Activated naive CD4-positive, alpha-beta T cell treated with anti-CD3 and anti-CD28 coated beads, Interleukin-2, amount 10 ng/mL, durations not matched to agents 7 days and 5 days (primary cell): ENCODE data around the gene CARM1.

Experiments
- CTCF ChIA-PET: fragments of 350-600 bp; sonication (Branson Sonifier 250); formaldehyde crosslinking; loops from one replicate; lab custom pipeline; 2021; ENCODE audit warnings: antibody characterized with exemption; lab: Charles Lee
- DNase-seq: peaks from one replicate; pipeline ENCODE4 v3.0.0-alpha.2; 2020
- H3K27ac Mint-ChIP-seq: one replicate; pipeline ENCODE4 v1.8.0; 2021; ENCODE audit warnings: mild to moderate bottlenecking, moderate library complexity, mixed read lengths
- H3K27me3 Mint-ChIP-seq: one replicate; pipeline ENCODE4 v1.8.0; 2021; ENCODE audit warnings: mild to moderate bottlenecking, mixed read lengths
- H3K36me3 Mint-ChIP-seq: one replicate; pipeline ENCODE4 v1.8.0; 2021; ENCODE audit warnings: mixed read lengths
- H3K4me1 Mint-ChIP-seq: one replicate; pipeline ENCODE4 v1.8.0; 2021; ENCODE audit warnings: mixed read lengths
- H3K4me3 Mint-ChIP-seq: one replicate; pipeline ENCODE4 v1.8.0; 2021; ENCODE audit warnings: mild to moderate bottlenecking, moderate library complexity, mixed read lengths
- H3K9me3 Mint-ChIP-seq: one replicate; pipeline ENCODE4 v1.8.0; 2021; ENCODE audit warnings: mixed read lengths

The CARM1 gene

GRCh38 chr19:10915130-10916091 is 44.1 kb downstream of the CARM1 start:
- CTCF ChIA-PET, result no interaction called here
- H3K27me3 Mint-ChIP-seq, result no peaks in the 10 kb centered on the region
- DNase-seq, result no peak
- H3K27ac Mint-ChIP-seq, result no peak overlapping the region
- H3K4me1 Mint-ChIP-seq, result no peaks in the 10 kb centered on the region
- peaks cover 12% of the 10 kb centered on the region for H3K36me3 Mint-ChIP-seq
- no peaks in the 10 kb centered on the region for H3K9me3 Mint-ChIP-seq
- H3K4me3 Mint-ChIP-seq, result no peak overlapping the region

GRCh38 chr19:10916602-10917001 is 45.2 kb downstream of the CARM1 start:
- DNase-seq, result no peak
- CTCF ChIA-PET, result no interaction called here
- H3K9me3 Mint-ChIP-seq, result no peaks in the 10 kb centered on the region
- no peaks in the 10 kb centered on the region for H3K27me3 Mint-ChIP-seq
- no peak overlapping the region for H3K27ac Mint-ChIP-seq
- H3K4me1 Mint-ChIP-seq, result no peaks in the 10 kb centered on the region
- H3K36me3 Mint-ChIP-seq, result peaks cover 16% of the 10 kb centered on the region
- H3K4me3 Mint-ChIP-seq, result no peak overlapping the region

GRCh38 chr19:10918359-10918758 is 47.0 kb downstream of the CARM1 start:
- Mint-ChIP-seq H3K4me3 (no peak overlapping the region), H3K4me1 (no peaks in the 10 kb centered on the region), H3K27ac (no peak overlapping the region), H3K27me3 (no peaks in the 10 kb centered on the region), H3K9me3 (no peaks in the 10 kb centered on the region), H3K36me3 (peaks cover 13% of the 10 kb centered on the region)
- no peak for DNase-seq
- CTCF ChIA-PET, result interaction anchor here (0.6 kb wide), 1 partner anchor 8 kb away, joined by 3 read pairs; no protein-coding TSS in a partner anchor

- no peak for DNase-seq
- CTCF ChIA-PET, result no interaction called here
- Mint-ChIP-seq H3K36me3 (peaks cover 17% of the 10 kb centered on the region), H3K4me1 (no peaks in the 10 kb centered on the region), H3K27me3 (no peaks in the 10 kb centered on the region), H3K4me3 (no peak overlapping the region), H3K27ac (no peak overlapping the region), H3K9me3 (no peaks in the 10 kb centered on the region)
These were observed 48.3 kb downstream of the CARM1 start for GRCh38 chr19:10919352-10920287.

- no peak overlapping the region for H3K4me3 Mint-ChIP-seq
- no peaks in the 10 kb centered on the region for H3K4me1 Mint-ChIP-seq
- no peaks in the 10 kb centered on the region for H3K27me3 Mint-ChIP-seq
- H3K36me3 Mint-ChIP-seq, result peaks cover 19% of the 10 kb centered on the region
- CTCF ChIA-PET, result no interaction called here
- no peak for DNase-seq
- no peak overlapping the region for H3K27ac Mint-ChIP-seq
- no peaks in the 10 kb centered on the region for H3K9me3 Mint-ChIP-seq
These were observed 48.9 kb downstream of the CARM1 start for GRCh38 chr19:10920288-10920655.

GRCh38 chr19:10920781-10921180 is 49.4 kb downstream of the CARM1 start:
- no peak overlapping the region for H3K4me3 Mint-ChIP-seq

GRCh38 chr19:10921199-10921909 is 50.0 kb downstream of the CARM1 start:
- DNase-seq, result no peak
- Mint-ChIP-seq H3K27ac (no peak overlapping the region), H3K4me3 (no peak overlapping the region)

More at GRCh38 chr19:10920781-10921180, 49.4 kb downstream of the CARM1 start:
- CTCF ChIA-PET, result no interaction called here
- H3K27ac Mint-ChIP-seq, result no peak overlapping the region
- H3K4me1 Mint-ChIP-seq, result no peaks in the 10 kb centered on the region
- no peak for DNase-seq
- peaks cover 20% of the 10 kb centered on the region for H3K36me3 Mint-ChIP-seq
- no peaks in the 10 kb centered on the region for H3K27me3 Mint-ChIP-seq
- no peaks in the 10 kb centered on the region for H3K9me3 Mint-ChIP-seq

GRCh38 chr19:10921910-10922637 is 50.7 kb downstream of the CARM1 start:
- peaks cover 20% of the 10 kb centered on the region for H3K36me3 Mint-ChIP-seq
- CTCF ChIA-PET, result interaction anchor here (2.0 kb wide), 1 partner anchor 15 kb away, joined by 7 read pairs; no protein-coding TSS in a partner anchor
- no peaks in the 10 kb centered on the region for H3K9me3 Mint-ChIP-seq
- H3K4me3 Mint-ChIP-seq, result no peak overlapping the region
- no peak overlapping the region for H3K27ac Mint-ChIP-seq
- DNase-seq, result no peak
- H3K27me3 Mint-ChIP-seq, result no peaks in the 10 kb centered on the region
- H3K4me1 Mint-ChIP-seq, result peaks cover 1% of the 10 kb centered on the region

More at GRCh38 chr19:10921199-10921909, 50.0 kb downstream of the CARM1 start:
- Mint-ChIP-seq H3K4me1 (no peaks in the 10 kb centered on the region), H3K36me3 (peaks cover 20% of the 10 kb centered on the region), H3K27me3 (no peaks in the 10 kb centered on the region), H3K9me3 (no peaks in the 10 kb centered on the region)
- CTCF ChIA-PET, result interaction anchor here (2.0 kb wide), 1 partner anchor 15 kb away, joined by 7 read pairs; no protein-coding TSS in a partner anchor

- peaks cover 23% of the 10 kb centered on the region for H3K36me3 Mint-ChIP-seq
- no peak overlapping the region for H3K4me3 Mint-ChIP-seq
- CTCF ChIA-PET, result interaction anchor here (2.0 kb wide), 1 partner anchor 14 kb away, joined by 7 read pairs; no protein-coding TSS in a partner anchor
- no peak for DNase-seq
- no peaks in the 10 kb centered on the region for H3K9me3 Mint-ChIP-seq
- H3K27me3 Mint-ChIP-seq, result no peaks in the 10 kb centered on the region
- peaks cover 7% of the 10 kb centered on the region for H3K4me1 Mint-ChIP-seq
- no peak overlapping the region for H3K27ac Mint-ChIP-seq
These were observed 51.3 kb downstream of the CARM1 start for GRCh38 chr19:10922638-10923014.

- Mint-ChIP-seq H3K36me3 (peaks cover 23% of the 10 kb centered on the region), H3K4me1 (peaks cover 13% of the 10 kb centered on the region), H3K9me3 (no peaks in the 10 kb centered on the region), H3K27ac (no peak overlapping the region), H3K27me3 (no peaks in the 10 kb centered on the region), H3K4me3 (no peak overlapping the region)
- CTCF ChIA-PET, result interaction anchor here (2.0 kb wide), 1 partner anchor 13 kb away, joined by 7 read pairs; no protein-coding TSS in a partner anchor
- DNase-seq, result no peak
These were observed 52.1 kb downstream of the CARM1 start for GRCh38 chr19:10923260-10924112.

GRCh38 chr19:10924597-10924996 is 53.2 kb downstream of the CARM1 start:
- no peaks in the 10 kb centered on the region for H3K9me3 Mint-ChIP-seq
- no peaks in the 10 kb centered on the region for H3K27me3 Mint-ChIP-seq
- CTCF ChIA-PET, result no interaction called here
- H3K27ac Mint-ChIP-seq, result no peak overlapping the region
- H3K4me3 Mint-ChIP-seq, result no peak overlapping the region
- H3K4me1 Mint-ChIP-seq, result peaks cover 19% of the 10 kb centered on the region
- H3K36me3 Mint-ChIP-seq, result peaks cover 24% of the 10 kb centered on the region
- no peak for DNase-seq

GRCh38 chr19:10927730-10928562 is 56.6 kb downstream of the CARM1 start:
- Mint-ChIP-seq H3K9me3 (no peaks in the 10 kb centered on the region), H3K36me3 (peaks cover 20% of the 10 kb centered on the region), H3K4me1 (peaks cover 33% of the 10 kb centered on the region), H3K27me3 (no peaks in the 10 kb centered on the region), H3K4me3 (peak overlapping the region; percentile 96), H3K27ac (peak overlapping the region; percentile 90)
- DNase-seq, result no peak
- CTCF ChIA-PET, result interaction anchor here (1.2 to 1.7 kb wide), 2 partner anchors 9 to 108 kb away, joined by 3 to 5 read pairs; no protein-coding TSS in a partner anchor
